Myocyte (in vitro differentiated cells): ENCODE results near the gene SLC35B4. TPM values are rescaled to one million over a fixed set of nuclear protein-coding genes. Genes with fewer than 3 reads are reported as not detected.
"Not testable (repeated sequence)": the region's sequence is repeated elsewhere in the genome, so short reads cannot be mapped to it uniquely, and the experiment has no call there.

ENCODE experiments used
- DNase-seq: peaks from one replicate; pipeline ENCODE4 v3.0.0-alpha.2; 2012; ENCODE audit warnings: low read depth
- total RNA-seq: library from RNA; depleted of rRNA; stranded (reverse); fragments of >200 nt; gene quantifications from 2 replicates; pipeline ENCODE4 v1.2.3, GENCODE V29; 2014

The SLC35B4 gene
- total RNA-seq, 1 donor from 2014 or later: 13.5 TPM

GRCh38 chr7:134332892-134333291 lies 16.2 kb upstream of the SLC35B4 start:
- no peak for DNase-seq

GRCh38 chr7:134331393-134331792 lies 14.7 kb upstream of the SLC35B4 start:
- no peak for DNase-seq

DNA sequence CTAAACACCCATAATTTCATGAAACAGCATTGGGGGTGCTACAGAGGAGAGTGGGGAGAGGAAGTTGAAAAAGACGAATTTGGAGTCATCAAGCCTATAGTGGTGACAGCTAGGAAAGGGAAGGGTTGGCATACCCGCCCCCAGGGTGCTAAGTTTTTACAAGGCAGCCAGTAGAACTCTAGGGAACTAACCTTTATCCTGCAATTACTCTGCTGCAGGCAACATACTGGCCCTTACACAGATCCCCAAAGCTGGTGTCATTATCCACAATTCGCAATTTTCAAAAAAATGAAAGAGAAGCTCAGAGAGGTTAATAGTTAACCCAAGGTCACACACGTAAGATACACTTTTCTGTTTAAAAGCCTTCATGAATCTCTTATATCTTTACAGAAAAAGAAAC lies 14.2 kb upstream of the SLC35B4 start:
- DNase-seq: no peak

DNA sequence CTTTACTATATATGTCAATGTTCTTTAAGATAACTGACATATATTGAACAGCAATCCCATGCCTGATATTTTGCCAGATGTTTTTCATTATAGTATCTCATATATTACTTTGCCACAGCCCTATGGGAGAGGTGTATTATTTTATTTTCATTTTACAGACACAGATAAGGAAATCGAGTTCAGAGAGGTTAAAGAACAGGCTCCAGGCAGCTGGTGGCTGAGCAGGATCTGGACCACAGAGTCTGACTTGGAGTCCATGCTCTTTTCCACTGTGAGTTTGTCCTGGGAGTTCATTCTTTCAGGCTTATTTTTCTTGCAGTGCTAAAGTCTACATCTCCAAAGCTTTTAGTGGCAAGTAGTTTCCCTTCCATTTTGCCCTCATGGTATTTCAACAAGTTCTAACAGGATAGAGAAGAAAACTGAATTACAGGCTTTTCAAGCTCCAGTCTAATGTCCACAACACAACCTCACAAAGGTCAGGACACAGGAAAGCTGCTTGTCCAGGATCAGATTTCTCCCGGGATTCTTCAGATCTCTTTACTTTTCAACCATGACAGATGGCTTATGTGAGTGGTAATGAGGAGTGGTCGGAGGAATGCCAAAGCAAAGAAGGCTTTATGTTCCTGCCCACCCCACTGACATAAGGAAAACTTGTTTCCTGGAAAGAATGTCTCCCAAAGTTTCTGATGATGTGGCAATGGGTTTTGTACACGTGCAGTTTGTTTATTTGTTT lies 13.1 kb upstream of the SLC35B4 start:
- DNase-seq: no peak

DNA sequence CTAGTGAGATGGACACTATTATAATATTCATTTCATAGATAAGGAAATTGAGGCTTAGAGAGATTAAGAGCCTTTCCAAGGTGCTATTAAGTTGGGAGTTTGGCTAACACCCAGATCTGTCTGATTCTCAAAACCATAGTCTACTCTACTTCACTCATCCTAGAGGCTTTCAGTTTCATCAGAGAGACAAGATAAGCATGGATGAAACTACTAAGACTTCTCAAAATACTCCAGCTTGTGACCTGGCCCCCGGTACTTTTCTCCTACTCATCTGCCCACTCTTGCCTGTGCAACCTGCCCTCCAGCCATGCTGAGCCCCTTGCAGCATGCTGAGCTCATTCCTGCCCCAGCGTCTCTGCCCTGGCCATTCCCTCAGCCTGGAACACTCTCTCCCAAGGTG lies 12.2 kb upstream of the SLC35B4 start:
- no peak for DNase-seq

GRCh38 chr7:134327896-134328295 lies 11.2 kb upstream of the SLC35B4 start:
- peak; percentile 61 for DNase-seq

- no peak for DNase-seq
Observed at GRCh38 chr7:134324107-134324506, 7.4 kb upstream of the SLC35B4 start.

- no peak for DNase-seq
Observed at GRCh38 chr7:134320201-134320600, 3.5 kb upstream of the SLC35B4 start.

DNA sequence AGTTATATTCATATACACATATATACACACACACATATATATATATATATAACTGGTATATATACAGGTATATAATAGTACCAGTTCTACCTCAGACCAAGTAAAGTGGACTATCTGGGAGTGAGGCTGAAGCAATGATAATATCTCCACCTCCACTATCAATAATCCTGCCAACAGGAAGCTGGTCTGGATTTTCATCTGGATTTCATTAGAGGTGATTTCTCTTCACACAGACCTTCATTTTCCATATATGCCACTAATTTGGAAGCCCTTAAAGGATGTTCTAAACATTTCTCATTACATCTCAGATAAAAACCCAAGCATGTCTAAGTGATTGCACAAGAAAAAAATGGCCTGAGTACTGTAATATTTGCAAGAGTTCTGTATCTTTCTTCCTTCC lies 1.7 kb upstream of the SLC35B4 start:
- DNase-seq: no peak

GRCh38 chr7:134317434-134317833 lies 704 bp upstream of the SLC35B4 start:
- no peak for DNase-seq

DNA sequence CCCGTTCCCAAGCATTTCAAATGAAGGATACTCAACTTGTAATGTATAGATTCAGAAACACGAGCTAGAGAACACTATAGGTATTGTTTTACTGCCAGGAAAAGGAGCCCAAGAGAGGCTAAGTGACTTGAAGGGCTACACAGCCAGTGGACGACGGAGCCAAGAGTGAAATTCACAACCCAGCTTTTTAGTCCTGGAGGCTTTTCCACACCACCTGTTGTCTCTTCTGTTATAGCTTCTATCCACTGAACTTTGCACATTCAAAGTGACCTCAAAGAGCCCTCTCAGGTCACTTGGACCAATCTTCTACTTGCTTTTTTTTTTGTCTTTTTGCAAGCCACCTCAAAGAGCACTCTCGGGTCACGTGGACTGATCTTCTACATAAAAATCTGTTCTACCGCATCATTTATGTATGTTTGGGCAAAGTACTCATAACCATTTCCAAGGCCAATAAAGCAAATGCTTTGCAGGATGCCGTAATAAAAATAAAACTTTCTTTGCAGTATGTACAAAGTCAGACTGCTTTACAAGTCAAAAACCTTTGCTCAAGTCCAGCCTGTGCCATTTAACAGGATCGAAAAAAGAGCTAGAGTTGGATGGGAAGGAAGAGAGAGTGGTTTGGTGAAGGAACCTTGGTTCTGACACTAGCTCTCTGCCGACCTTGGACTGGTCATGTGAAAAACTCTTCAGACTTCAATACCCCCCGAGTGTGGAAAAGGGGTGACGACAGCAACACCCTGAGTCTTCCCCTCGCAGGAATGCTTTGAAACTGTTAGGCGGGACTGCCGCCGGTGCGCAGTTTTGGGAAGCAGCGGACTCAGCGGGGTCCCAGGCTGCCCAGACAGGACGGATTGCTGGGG lies 821 bp downstream of the SLC35B4 start:
- peak; percentile 48 for DNase-seq

- no peak for DNase-seq
Observed at GRCh38 chr7:134313543-134313942, 3.2 kb downstream of the SLC35B4 start.

DNA sequence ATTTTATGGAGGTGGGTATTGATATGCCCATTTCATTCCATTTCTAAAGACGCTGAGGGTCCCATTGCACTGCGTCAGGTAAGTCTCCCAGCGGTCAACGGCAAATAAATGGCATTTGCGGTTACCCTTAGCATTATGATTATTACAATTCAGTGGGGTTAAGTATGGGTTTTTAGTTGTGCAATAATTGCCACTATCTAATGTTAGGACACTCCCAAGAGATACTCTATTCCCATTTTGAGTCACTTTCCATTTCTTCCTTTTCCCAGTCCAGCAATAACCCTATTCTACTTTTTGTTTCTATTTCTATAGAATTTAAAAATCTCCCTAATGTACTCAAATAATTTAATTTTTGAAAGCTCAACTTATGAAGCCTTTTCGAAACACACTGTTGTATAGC lies 4.0 kb downstream of the SLC35B4 start:
- no peak for DNase-seq

DNA sequence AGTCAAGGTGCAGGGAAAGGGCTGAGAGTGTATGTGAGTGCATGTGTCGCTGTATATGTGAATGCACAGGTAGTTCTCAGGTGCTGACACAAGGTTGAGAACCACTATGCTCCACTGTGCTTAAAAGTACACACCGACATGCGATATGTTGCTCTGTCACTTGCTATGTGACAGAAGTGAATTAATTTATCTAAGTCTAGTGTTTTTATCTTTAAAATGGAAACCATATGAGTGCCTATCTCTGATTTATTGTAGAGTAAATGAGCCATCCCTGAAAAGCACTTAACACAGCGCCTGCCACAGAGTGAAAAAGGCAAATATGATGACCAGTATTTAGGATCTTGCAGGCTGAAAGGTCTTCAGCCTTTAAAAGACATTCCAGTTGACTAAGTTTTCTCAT lies 4.9 kb downstream of the SLC35B4 start:
- DNase-seq: no peak

DNA sequence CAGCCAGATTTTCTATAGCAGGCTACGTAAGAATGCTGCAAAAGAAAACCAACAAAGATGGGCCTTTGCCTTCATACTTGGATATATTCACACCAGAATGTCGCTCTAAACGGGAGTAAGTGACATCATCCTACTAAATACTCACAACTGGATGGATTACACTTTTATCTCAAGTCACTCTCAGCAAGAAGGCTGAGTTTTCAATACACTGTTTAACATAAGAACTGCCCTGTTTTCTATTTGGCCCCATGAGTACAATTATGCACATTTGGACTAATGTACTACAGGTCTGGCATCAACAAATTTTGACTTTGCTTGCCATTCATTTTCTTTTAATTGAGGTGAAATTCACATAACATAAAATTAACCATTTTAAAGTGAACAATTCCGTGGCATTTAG lies 8.2 kb downstream of the SLC35B4 start:
- DNase-seq: no peak

- no peak for DNase-seq
Observed at GRCh38 chr7:134307320-134307719, 9.4 kb downstream of the SLC35B4 start.

DNA sequence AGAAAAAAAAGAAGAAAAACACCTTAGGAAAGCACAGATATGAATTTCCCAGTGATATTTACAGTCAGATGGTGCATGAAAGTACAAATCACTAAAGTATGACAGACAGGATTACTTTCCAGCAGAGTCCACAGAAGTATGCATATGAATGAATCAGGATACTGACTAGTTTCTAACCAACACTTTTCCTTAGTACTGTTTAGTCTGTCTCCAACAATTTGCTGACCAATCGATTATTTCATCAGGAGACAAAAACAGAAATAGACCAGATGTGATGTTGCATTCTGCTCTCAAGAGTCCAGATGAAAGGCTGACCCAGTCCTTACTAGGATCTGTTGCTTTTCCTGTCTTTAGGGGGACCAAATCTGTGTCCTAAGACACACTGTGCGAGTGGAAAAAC lies 14.6 kb downstream of the SLC35B4 start:
- DNase-seq: no peak

DNA sequence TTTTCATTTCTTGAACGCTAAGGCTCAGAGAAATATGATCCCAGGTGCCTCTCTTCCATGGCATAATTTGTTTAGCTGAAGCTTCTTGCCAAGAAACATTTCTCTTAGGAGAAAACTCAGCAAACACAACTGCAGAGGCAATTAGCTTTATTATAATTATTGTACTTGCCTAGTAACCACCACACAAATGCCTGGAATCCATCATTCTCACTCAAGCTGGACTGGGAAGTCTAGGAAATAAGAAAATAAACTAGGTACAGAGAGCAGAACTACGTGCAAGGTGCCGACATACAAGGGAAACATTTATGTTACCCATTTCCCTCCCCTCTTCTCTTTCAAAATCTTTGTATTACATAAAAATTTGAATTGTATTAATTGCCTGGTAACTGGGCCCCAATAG lies 15.1 kb downstream of the SLC35B4 start:
- no peak for DNase-seq

- DNase-seq: no peak
Observed at GRCh38 chr7:134300988-134301387, 15.7 kb downstream of the SLC35B4 start.

GRCh38 chr7:134298902-134299683 lies 17.6 kb downstream of the SLC35B4 start:
- DNase-seq: peak; percentile 21

- no peak for DNase-seq
Observed at GRCh38 chr7:134297489-134297888, 19.2 kb downstream of the SLC35B4 start.

DNA sequence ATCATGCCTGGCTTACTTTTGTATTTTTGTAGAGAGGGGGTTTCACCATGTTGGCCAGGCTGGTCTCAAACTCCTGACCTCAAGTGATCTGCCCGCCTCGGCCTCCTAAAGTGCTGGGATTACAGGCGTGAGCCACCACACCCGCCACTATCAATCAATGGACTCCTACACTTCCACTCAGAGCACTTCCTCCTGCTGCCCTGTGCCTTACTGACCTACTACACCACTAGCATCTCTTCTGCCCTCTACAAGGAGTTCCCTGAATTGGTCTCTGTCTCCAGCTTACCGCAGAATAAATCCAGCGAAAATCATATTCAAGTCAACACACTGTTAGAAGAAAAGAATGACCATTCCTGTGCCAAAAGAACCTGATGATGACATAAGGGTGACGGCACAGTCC lies 20.7 kb downstream of the SLC35B4 start:
- DNase-seq: not testable (repeated sequence)
